Keratinocyte (primary cell): ENCODE data around the gene CUL1. TPM values are rescaled to one million over a fixed set of nuclear protein-coding genes. Genes with fewer than 3 reads are reported as not detected.

Experiments
- DNase-seq: peaks from one replicate; pipeline ENCODE4 v3.0.0-alpha.2; 2011; ENCODE audit warnings: low read depth, missing footprints, low spot score
- FAIRE-seq: peaks from 2 replicates; lab custom pipeline; 2011; peaks lifted over from hg19 to GRCh38; lab: Jason Lieb, UNC
- H2AFZ ChIP-seq: 2 replicates; pipeline ENCODE4 v1.6.0; 2012; ENCODE audit warnings: low read length, control low read depth, inconsistent platforms; ENCODE audit not compliant: control insufficient read depth
- H3K27ac ChIP-seq: 2 replicates; pipeline ENCODE4 v1.5.1; 2011; ENCODE audit warnings: low read length; ENCODE audit not compliant: control insufficient read depth, insufficient read depth
- H3K27me3 ChIP-seq: 3 replicates; pipeline ENCODE4 v1.6.0; 2011; ENCODE audit warnings: low read length; ENCODE audit not compliant: control insufficient read depth, insufficient read depth; ENCODE audit errors: extremely low read depth
- H3K36me3 ChIP-seq, 2 experiments: 2 replicates in 1 of 2; 3 replicates in 1 of 2; pipeline ENCODE4 v1.5.1; 2011; ENCODE audit warnings: low read length in 2 of 2, mild to moderate bottlenecking in 1 of 2; ENCODE audit not compliant: control insufficient read depth in 2 of 2, insufficient read depth in 2 of 2; ENCODE audit errors: extremely low read depth in 1 of 2
- H3K4me1 ChIP-seq: 3 replicates; pipeline ENCODE4 v1.5.1; 2011; ENCODE audit warnings: low read length; ENCODE audit not compliant: control insufficient read depth, insufficient read depth; ENCODE audit errors: extremely low read depth
- H3K4me2 ChIP-seq: 3 replicates; pipeline ENCODE4 v1.6.0; 2011; ENCODE audit warnings: low read depth, low read length; ENCODE audit not compliant: control insufficient read depth, insufficient read depth; ENCODE audit errors: extremely low read depth
- H3K4me3 ChIP-seq, 3 experiments: fragments of 200-600 bp in 1 of 3; sonication (generic) in 1 of 3; 2 replicates in 2 of 3; 3 replicates in 1 of 3; pipeline ENCODE4 v1.5.1; 2011 to 2016; ENCODE audit warnings: low read length in 3 of 3, mild to moderate bottlenecking in 3 of 3, control low read depth in 2 of 3, inconsistent platforms in 1 of 3, low read depth in 1 of 3, mixed read lengths in 1 of 3, mixed run types in 1 of 3, moderate library complexity in 1 of 3; ENCODE audit not compliant: control insufficient read depth in 2 of 3, insufficient read depth in 2 of 3; ENCODE audit errors: extremely low read depth in 1 of 3
- H3K79me2 ChIP-seq: 2 replicates; pipeline ENCODE4 v1.6.0; 2012; ENCODE audit warnings: low read length; ENCODE audit not compliant: control insufficient read depth, insufficient read depth
- H3K9ac ChIP-seq: 3 replicates; pipeline ENCODE4 v1.6.0; 2011; ENCODE audit warnings: low read length; ENCODE audit not compliant: control insufficient read depth, insufficient read depth; ENCODE audit errors: extremely low read depth
- H3K9me1 ChIP-seq: 3 replicates; pipeline ENCODE4 v1.6.0; 2011; ENCODE audit warnings: low read length; ENCODE audit not compliant: control insufficient read depth, insufficient read depth; ENCODE audit errors: extremely low read depth
- H3K9me3 ChIP-seq: 2 replicates; pipeline ENCODE4 v1.5.1; 2012; ENCODE audit warnings: low read depth, low read length; ENCODE audit not compliant: control insufficient read depth
- H4K20me1 ChIP-seq: 3 replicates; pipeline ENCODE4 v1.6.0; 2011; ENCODE audit warnings: low read length; ENCODE audit not compliant: control insufficient read depth, insufficient read depth; ENCODE audit errors: extremely low read depth
- EZH2 ChIP-seq: IDR thresholded peaks from one replicate; pipeline ENCODE4 v1.6.1; 2012; ENCODE audit warnings: inconsistent platforms, mild to moderate bottlenecking, low read length, moderate library complexity
- dilution Hi-C: fragments of 300-500 bp; cut with MboI; formaldehyde crosslinking; loops from one replicate; pipeline ENCODE4 v1.7.0; 2020; ENCODE audit warnings: low sequenced_read_pairs; ENCODE audit not compliant: extremely low pct_ligation_motif_present
- polyA plus RNA-seq, 5 experiments: library from polyadenylated mRNA; depleted of rRNA in 3 of 5; stranded (reverse) in 3 of 5; stranded (forward) in 1 of 5; unstranded in 1 of 5; fragments of >200 nt; gene quantifications; 1 replicate in 1 of 5; 2 replicates in 3 of 5; 3 replicates in 1 of 5; pipeline versions ENCODE4 v1.2.1 to v1.2.3, GENCODE V29; 2011 to 2012; ENCODE audit warnings: missing spikeins in 2 of 5, low read depth in 1 of 5, low replicate concordance in 1 of 5
- TF ChIP-seq, protein P1 (sequence below), 3 experiments: IDR thresholded peaks in 1 of 3; conservative IDR thresholded peaks in 1 of 3; optimal IDR thresholded peaks in 1 of 3; 2 replicates in 2 of 3; 3 replicates in 1 of 3; pipeline versions ENCODE3 to v1.5.1; 2011; ENCODE audit warnings: low read length in 3 of 3, mild to moderate bottlenecking in 3 of 3, moderate library complexity in 2 of 3, control low read depth in 1 of 3, inconsistent platforms in 1 of 3; ENCODE audit not compliant: insufficient read depth in 2 of 3; ENCODE audit errors: extremely low read depth in 1 of 3

The CUL1 gene
- polyA plus RNA-seq, 1 donor (not counting 4 experiments of a cell fraction or from before 2014, with no cell fraction given): 55.4 TPM

DNA sequence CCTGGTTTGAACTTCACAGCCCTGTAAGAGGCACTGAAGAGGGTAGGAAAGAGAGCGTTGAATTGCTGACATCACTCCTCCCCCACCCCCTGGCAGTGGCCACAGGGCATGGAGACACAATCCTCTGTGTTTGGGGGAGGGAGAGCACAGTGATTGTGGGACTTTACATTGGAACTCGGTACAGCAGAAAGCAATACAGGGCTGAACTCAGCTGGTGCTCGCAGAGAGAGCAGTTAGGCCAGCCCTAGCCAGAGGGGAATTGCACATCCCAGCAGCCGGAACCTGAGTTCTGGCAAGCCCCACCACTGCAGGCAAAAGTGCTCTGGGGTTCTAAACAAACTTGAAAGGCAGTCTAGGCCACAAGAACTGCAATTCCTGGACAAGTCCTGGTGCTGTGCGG lies 24.0 kb upstream of the CUL1 start:
- Histone ChIP-seq H4K20me1 (no peaks in the 10 kb centered on the region), H3K9me1 (no peaks in the 10 kb centered on the region), H3K4me3 (no peak overlapping the region), H3K9me3 (peaks cover 6% of the 10 kb centered on the region), H3K79me2 (no peaks in the 10 kb centered on the region), H3K27ac (no peak overlapping the region), H3K4me2 (no peak overlapping the region), H2AFZ (no peak overlapping the region), H3K36me3 (no peaks in the 10 kb centered on the region), H3K9ac (no peak overlapping the region), H3K4me1 (peaks cover 4% of the 10 kb centered on the region), H3K27me3 (no peaks in the 10 kb centered on the region)
- dilution Hi-C loops: no loop called here
- TF ChIP-seq, protein P1, sequence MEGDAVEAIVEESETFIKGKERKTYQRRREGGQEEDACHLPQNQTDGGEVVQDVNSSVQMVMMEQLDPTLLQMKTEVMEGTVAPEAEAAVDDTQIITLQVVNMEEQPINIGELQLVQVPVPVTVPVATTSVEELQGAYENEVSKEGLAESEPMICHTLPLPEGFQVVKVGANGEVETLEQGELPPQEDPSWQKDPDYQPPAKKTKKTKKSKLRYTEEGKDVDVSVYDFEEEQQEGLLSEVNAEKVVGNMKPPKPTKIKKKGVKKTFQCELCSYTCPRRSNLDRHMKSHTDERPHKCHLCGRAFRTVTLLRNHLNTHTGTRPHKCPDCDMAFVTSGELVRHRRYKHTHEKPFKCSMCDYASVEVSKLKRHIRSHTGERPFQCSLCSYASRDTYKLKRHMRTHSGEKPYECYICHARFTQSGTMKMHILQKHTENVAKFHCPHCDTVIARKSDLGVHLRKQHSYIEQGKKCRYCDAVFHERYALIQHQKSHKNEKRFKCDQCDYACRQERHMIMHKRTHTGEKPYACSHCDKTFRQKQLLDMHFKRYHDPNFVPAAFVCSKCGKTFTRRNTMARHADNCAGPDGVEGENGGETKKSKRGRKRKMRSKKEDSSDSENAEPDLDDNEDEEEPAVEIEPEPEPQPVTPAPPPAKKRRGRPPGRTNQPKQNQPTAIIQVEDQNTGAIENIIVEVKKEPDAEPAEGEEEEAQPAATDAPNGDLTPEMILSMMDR (optimal IDR thresholded peaks at IDR 0.05 in 1 of 3, IDR thresholded peaks at IDR 0.05 in 1 of 3, conservative IDR thresholded peaks at IDR 0.05 in 1 of 3; ENCODE audit: extremely low read depth in 1 of 3, insufficient read depth in 2 of 3, low read length in 3 of 3): no peak
- no peak for TF ChIP-seq EZH2
- DNase-seq (no peak), FAIRE-seq (no peak)

DNA sequence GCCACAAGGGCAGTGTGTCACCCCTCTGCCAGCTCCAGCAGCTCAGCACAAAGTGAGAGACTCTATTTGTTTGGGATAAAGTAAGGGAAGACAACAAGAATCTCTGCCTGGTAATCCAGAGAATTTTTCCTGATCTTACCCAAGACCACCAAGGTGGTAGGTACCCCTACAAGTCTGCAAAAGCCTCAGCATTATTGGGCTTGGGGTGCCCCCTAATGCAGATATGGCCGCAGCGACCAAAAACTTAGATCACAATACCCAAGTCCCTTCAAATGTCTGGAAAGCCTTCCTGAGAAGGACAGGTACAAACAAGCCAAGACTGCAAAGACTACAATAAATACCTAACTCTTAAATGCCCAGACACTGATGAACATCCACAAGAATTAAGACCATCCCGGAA lies 22.4 kb upstream of the CUL1 start:
- no peak for FAIRE-seq
- DNase-seq: no peak
- dilution Hi-C loops: no loop called here

More for the DNA sequence above, 22.4 kb upstream of the CUL1 start:
- no peak overlapping the region for H3K4me3 ChIP-seq
- H3K27me3 ChIP-seq: no peaks in the 10 kb centered on the region
- H3K4me1 ChIP-seq: peaks cover 4% of the 10 kb centered on the region
- TF ChIP-seq, protein P1 (optimal IDR thresholded peaks at IDR 0.05 in 1 of 3, IDR thresholded peaks at IDR 0.05 in 1 of 3, conservative IDR thresholded peaks at IDR 0.05 in 1 of 3; ENCODE audit: extremely low read depth in 1 of 3, insufficient read depth in 2 of 3, low read length in 3 of 3): no peak
- TF ChIP-seq EZH2: no peak
- no peaks in the 10 kb centered on the region for H4K20me1 ChIP-seq
- H3K9me1 ChIP-seq: no peaks in the 10 kb centered on the region
- no peaks in the 10 kb centered on the region for H3K79me2 ChIP-seq
- no peak overlapping the region for H2AFZ ChIP-seq
- H3K4me2 ChIP-seq: no peak overlapping the region
- no peak overlapping the region for H3K9ac ChIP-seq
- H3K27ac ChIP-seq: no peak overlapping the region
- H3K36me3 ChIP-seq: no peaks in the 10 kb centered on the region
- peaks cover 6% of the 10 kb centered on the region for H3K9me3 ChIP-seq
